KMS-11 (cell line): ENCODE measurements around the gene TGM6.

Experiments
- H2AFZ ChIP-seq: fragments of 200-600 bp; sonication (generic); 2 replicates; pipeline ENCODE4 v1.6.1; 2016; ENCODE audit warnings: antibody characterized with exemption, mixed run types, low read depth
- H3K27ac ChIP-seq: fragments of 200-600 bp; sonication (generic); 2 replicates; pipeline ENCODE4 v1.6.1; 2016; ENCODE audit warnings: mild to moderate bottlenecking, mixed run types
- H3K27me3 ChIP-seq: fragments of 200-600 bp; sonication (generic); 2 replicates; pipeline ENCODE4 v1.6.1; 2017; ENCODE audit warnings: mild to moderate bottlenecking, low read depth, mixed run types, moderate library complexity; ENCODE audit not compliant: insufficient read depth
- H3K36me3 ChIP-seq: fragments of 200-600 bp; sonication (generic); 2 replicates; pipeline ENCODE4 v1.6.1; 2017; ENCODE audit warnings: mild to moderate bottlenecking, mixed run types; ENCODE audit not compliant: insufficient read depth
- H3K4me1 ChIP-seq: fragments of 200-600 bp; sonication (generic); 2 replicates; pipeline ENCODE4 v1.6.1; 2016; ENCODE audit warnings: mild to moderate bottlenecking, low read depth, mixed run types; ENCODE audit not compliant: poor library complexity, severe bottlenecking
- H3K4me2 ChIP-seq: fragments of 200-600 bp; sonication (generic); 2 replicates; pipeline ENCODE4 v1.7.0; 2016; ENCODE audit warnings: mild to moderate bottlenecking, mixed run types
- H3K4me3 ChIP-seq: fragments of 200-600 bp; sonication (generic); IDR thresholded peaks from 2 replicates; pipeline ENCODE4 v1.6.1; 2017; ENCODE audit warnings: low read depth, low read length, mixed read lengths; ENCODE audit not compliant: insufficient read depth
- H3K79me2 ChIP-seq: fragments of 200-600 bp; sonication (generic); 2 replicates; pipeline ENCODE4 v1.6.1; 2016; ENCODE audit warnings: low read depth, mixed run types; ENCODE audit not compliant: insufficient read depth
- H3K9ac ChIP-seq: fragments of 200-600 bp; sonication (generic); 2 replicates; pipeline ENCODE4 v1.6.1; 2016; ENCODE audit warnings: mild to moderate bottlenecking, mixed run types
- H4K20me1 ChIP-seq: fragments of 200-600 bp; sonication (generic); 2 replicates; pipeline ENCODE4 v1.6.1; 2016; ENCODE audit warnings: mild to moderate bottlenecking, mixed run types; ENCODE audit not compliant: insufficient read depth
- CTCF ChIP-seq: fragments of 200-600 bp; sonication (generic); conservative IDR thresholded peaks from 2 replicates; pipeline ENCODE4 v1.6.1; 2017; ENCODE audit warnings: low read depth, mild to moderate bottlenecking, antibody characterized with exemption, low read length, moderate library complexity, mixed read lengths

The TGM6 gene

GRCh38 chr20:2342243-2342642, 38.5 kb upstream of the TGM6 start:
- Histone ChIP-seq H3K4me3 (no peak overlapping the region), H2AFZ (no peak overlapping the region), H3K27me3 (no peaks in the 10 kb centered on the region), H3K27ac (no peak overlapping the region), H4K20me1 (no peaks in the 10 kb centered on the region), H3K9ac (no peak overlapping the region), H3K79me2 (no peaks in the 10 kb centered on the region), H3K36me3 (no peaks in the 10 kb centered on the region), H3K4me1 (no peaks in the 10 kb centered on the region), H3K4me2 (no peak overlapping the region)
- TF ChIP-seq CTCF, result no peak

DNA sequence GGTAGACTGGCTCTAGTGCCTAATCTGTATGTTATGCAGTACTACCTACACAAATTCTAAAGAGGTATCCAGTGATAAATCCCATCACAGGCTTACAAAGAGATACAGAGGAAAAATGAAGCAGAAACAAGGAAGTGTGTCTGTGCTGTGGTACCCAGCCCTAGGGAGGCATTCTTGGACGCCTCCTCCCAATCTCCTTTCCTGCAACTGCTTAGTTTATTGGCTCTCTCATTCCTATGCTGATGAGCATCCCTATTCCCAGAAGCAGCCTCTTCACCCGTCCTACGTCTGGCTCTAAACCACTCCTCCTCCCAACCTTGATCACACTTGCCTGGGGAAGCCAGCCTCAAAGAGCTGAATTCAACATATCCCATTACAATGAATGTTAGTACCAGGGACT, 34.5 kb upstream of the TGM6 start:
- Histone ChIP-seq H3K27ac (no peak overlapping the region), H3K9ac (no peak overlapping the region), H3K79me2 (no peaks in the 10 kb centered on the region), H3K4me1 (no peaks in the 10 kb centered on the region), H3K4me2 (no peak overlapping the region), H3K4me3 (no peak overlapping the region), H2AFZ (no peak overlapping the region), H3K27me3 (no peaks in the 10 kb centered on the region), H4K20me1 (no peaks in the 10 kb centered on the region), H3K36me3 (no peaks in the 10 kb centered on the region)
- no peak for TF ChIP-seq CTCF

- H3K9ac ChIP-seq, result no peak overlapping the region
- no peaks in the 10 kb centered on the region for H3K36me3 ChIP-seq
- TF ChIP-seq CTCF, result no peak
- H3K4me2 ChIP-seq, result no peak overlapping the region
- H3K27me3 ChIP-seq, result no peaks in the 10 kb centered on the region
- H3K27ac ChIP-seq, result no peak overlapping the region
- H2AFZ ChIP-seq, result no peak overlapping the region
- no peaks in the 10 kb centered on the region for H3K4me1 ChIP-seq
- H3K79me2 ChIP-seq, result no peaks in the 10 kb centered on the region
- no peak overlapping the region for H3K4me3 ChIP-seq
- H4K20me1 ChIP-seq, result no peaks in the 10 kb centered on the region
Measured at GRCh38 chr20:2348336-2348735, 32.4 kb upstream of the TGM6 start.

GRCh38 chr20:2349801-2350200, 30.9 kb upstream of the TGM6 start:
- no peak for TF ChIP-seq CTCF
- Histone ChIP-seq H3K9ac (no peak overlapping the region), H3K27me3 (no peaks in the 10 kb centered on the region)

GRCh38 chr20:2350606-2351005, 30.1 kb upstream of the TGM6 start:
- no peaks in the 10 kb centered on the region for H3K79me2 ChIP-seq
- H3K4me1 ChIP-seq, result no peaks in the 10 kb centered on the region
- H3K27me3 ChIP-seq, result no peaks in the 10 kb centered on the region
- no peak overlapping the region for H3K27ac ChIP-seq
- H3K4me3 ChIP-seq, result no peak overlapping the region
- H3K36me3 ChIP-seq, result no peaks in the 10 kb centered on the region
- no peak for TF ChIP-seq CTCF
- H3K4me2 ChIP-seq, result no peak overlapping the region
- no peak overlapping the region for H2AFZ ChIP-seq
- no peak overlapping the region for H3K9ac ChIP-seq
- H4K20me1 ChIP-seq, result no peaks in the 10 kb centered on the region

More at GRCh38 chr20:2349801-2350200, 30.9 kb upstream of the TGM6 start:
- H3K79me2 ChIP-seq, result no peaks in the 10 kb centered on the region
- H3K4me2 ChIP-seq, result no peak overlapping the region
- no peaks in the 10 kb centered on the region for H3K4me1 ChIP-seq
- no peak overlapping the region for H3K4me3 ChIP-seq
- no peak overlapping the region for H3K27ac ChIP-seq
- no peaks in the 10 kb centered on the region for H4K20me1 ChIP-seq
- H3K36me3 ChIP-seq, result no peaks in the 10 kb centered on the region
- no peak overlapping the region for H2AFZ ChIP-seq
